Measurements from ENCODE around the gene EPHA4.

- TF ChIP-seq CTCF (IDR thresholded peaks at IDR 0.05): no peak
- no peak for TF ChIP-seq POLR2A (IDR thresholded peaks at IDR 0.05)
- TF ChIP-seq EP300 (IDR thresholded peaks at IDR 0.05): no peak
These were observed 8.7 kb downstream of the EPHA4 start for GRCh38 chr2:221563270-221563985.
